ENCODE measurements around the gene ATP6V1B1.

GRCh38 chr2:70985283-70985688 lies 49.6 kb downstream of the ATP6V1B1 start:
- no peak for TF ChIP-seq CTCF (IDR thresholded peaks at IDR 0.05)
- no peak for TF ChIP-seq POLR2A (IDR thresholded peaks at IDR 0.05)
